EL (cell line): ENCODE data around the gene SLC12A3.
"Not testable (repeated sequence)": the region's sequence is repeated elsewhere in the genome, so short reads cannot be mapped to it uniquely, and the experiment has no call there.

Source experiments
- DNase-seq: peaks from one replicate; pipeline ENCODE4 v3.0.0-alpha.2; 2016

Gene SLC12A3

GRCh38 chr16:56869513-56870275, 4.7 kb downstream of the SLC12A3 start:
- peak; percentile 42 for DNase-seq

- DNase-seq: no peak
Measured at GRCh38 chr16:56870276-56870888, 5.4 kb downstream of the SLC12A3 start.

GRCh38 chr16:56871172-56871593, 6.2 kb downstream of the SLC12A3 start:
- peak; percentile 76 for DNase-seq

DNA sequence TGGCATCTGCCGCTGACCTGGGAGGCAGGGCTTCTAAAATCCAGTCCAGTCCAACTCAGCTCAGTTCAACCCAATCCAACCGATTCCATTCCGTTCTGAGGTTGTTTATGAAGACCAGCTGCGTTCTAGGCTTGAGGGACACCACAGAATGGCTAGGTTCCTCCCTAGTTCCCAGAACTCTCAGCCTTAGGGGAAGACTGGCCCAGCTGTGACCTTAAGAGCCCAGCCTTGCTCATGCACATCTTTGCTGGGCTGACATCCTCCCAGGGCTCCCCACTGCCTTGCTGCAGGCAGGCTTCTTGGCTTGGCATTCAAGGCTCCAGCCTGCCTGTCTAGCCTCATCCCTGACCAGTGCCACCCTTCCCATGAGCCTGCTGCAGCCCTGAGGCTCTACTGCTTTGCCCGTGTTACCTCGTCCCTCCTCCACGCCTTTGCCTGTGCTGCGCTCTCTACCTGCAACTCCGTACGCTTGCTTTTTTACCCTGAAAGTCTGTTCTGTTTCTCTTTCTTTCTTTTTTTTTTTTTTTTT, 7.9 kb downstream of the SLC12A3 start:
- no peak for DNase-seq

DNA sequence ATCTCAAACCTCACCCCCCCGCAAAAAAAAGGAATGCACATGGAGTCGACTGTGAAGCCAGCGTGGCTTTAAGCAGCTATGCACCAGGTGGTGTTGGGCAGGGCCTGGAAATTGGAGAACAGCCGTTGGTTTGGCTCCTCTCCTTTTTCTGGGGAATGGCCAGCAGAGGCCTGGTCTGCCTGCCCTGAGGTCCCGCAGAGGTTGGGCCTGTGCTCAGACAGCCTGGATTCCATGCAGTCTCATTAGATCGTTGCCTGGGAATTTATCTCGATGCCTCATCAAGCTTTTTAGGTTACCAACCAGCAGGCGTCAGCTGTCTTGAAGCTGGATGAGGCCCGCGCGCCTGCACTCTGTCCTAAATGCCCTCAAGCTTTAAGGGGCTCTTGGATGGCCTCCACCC, 9.8 kb downstream of the SLC12A3 start:
- peak; percentile 15 for DNase-seq

GRCh38 chr16:56876048-56876447, 11.0 kb downstream of the SLC12A3 start:
- DNase-seq: no peak

- no peak for DNase-seq
Measured at GRCh38 chr16:56877486-56878182, 12.6 kb downstream of the SLC12A3 start.

- DNase-seq: no peak
Measured at GRCh38 chr16:56878282-56878854, 13.4 kb downstream of the SLC12A3 start.

DNA sequence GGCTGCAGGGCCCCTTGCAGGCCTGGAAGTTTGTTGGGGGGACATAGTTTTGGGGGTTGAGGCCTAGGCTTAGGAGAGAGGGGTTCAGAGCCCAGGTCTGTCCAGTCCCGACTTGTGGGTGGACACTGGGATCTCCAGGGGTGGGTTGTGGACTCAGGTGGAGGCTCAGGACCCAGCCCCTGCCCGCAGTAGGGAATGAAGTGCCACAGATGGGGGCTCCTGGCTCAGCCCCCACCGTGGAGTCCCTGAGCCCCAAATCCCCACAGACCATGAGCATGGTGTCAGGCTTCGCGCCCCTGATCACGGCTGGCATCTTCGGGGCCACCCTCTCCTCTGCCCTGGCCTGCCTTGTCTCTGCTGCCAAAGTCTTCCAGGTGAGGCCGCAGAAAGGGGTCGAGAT, 14.3 kb downstream of the SLC12A3 start:
- DNase-seq: no peak

DNA sequence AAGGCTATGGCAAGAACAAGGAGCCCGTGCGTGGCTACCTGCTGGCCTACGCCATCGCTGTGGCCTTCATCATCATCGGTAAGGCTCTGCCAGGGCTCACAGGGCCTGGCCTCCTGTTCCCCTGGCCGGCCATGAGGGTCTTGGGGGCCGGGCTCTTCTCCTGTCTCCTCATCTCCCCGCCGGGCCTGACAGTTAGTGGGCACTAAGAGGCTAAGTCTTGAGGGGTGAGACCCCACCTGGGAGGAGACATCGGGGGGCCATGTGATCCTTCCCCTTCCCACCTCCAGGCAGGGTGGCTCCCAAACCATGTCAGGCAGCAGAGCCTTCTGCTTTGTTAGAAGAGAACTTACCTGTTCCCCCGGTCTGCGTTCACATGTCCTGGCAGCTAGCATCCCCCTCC, 15.2 kb downstream of the SLC12A3 start:
- DNase-seq: no peak

- no peak for DNase-seq
Measured at GRCh38 chr16:56880685-56881084, 15.7 kb downstream of the SLC12A3 start.

DNA sequence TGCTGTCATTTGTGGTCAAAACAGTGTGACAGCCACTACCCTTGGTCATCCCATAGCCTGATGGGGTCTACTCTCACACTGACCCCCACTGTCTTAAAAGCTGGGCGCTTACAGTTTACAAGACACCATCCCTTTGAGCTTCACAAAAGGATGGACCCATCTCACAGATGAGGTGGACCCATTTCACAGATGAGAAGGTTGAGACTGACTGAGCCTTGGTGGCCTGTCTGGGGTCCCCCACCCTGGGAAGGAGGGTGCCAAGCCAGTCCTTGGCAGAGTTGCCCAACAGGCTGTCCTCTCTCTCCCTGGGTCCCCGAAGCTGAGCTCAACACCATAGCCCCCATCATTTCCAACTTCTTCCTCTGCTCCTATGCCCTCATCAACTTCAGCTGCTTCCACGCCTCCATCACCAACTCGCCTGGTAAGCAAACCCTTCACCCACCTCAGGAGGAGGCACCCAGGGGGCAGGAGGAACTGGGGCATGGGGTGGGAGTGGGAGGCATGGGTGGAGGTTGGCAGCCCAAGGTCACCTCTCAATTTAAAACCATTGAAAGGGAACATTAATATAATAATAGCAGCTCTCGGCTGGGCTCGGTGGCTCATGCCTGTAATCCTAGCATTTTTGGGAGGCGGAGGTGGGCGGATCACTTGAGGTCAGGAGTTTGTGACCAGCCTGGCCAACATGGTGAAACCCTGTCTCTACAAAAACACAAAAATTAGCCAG, 17.2 kb downstream of the SLC12A3 start:
- no peak for DNase-seq

DNA sequence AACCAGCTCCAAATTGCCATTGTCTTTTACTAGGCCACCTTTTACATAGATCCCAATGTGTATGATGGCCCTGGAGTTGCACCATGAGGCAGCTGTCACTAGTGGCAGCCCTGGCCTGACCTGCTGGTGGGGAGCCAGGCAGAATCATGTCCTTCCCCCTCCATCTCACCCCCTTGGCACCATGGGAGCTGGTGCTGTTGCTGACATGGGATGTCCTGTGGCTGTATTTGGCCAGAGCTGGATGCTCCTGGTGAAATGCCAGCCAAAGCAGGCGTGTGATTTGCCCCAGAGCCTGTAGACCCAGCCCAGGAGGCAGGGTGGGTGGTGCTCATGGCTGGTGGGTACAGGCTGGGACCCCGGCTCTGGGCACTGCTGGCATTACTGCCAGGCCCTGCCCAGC, 18.6 kb downstream of the SLC12A3 start:
- DNase-seq: no peak

DNA sequence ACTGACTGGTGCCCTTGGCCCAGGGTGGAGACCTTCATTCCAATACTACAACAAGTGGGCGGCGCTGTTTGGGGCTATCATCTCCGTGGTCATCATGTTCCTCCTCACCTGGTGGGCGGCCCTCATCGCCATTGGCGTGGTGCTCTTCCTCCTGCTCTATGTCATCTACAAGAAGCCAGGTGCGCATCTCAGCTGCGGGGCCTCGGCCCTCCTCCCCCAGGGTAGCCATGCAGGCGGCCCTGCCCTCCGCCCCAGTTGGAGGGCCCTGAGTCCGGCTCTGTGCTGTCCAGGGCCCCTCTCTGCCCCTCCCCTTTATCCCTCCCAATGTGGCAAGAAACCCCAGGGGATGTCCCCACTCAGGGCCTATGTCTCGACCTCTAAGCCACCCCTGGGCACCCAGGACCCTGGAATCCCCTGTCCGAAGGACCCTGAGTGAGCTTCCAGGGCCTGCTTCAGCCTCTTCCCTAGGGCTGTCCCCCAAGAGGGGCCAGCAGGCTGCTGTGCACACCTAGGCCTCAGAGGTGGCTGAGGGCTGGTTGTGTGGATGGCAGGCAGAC, 19.1 kb downstream of the SLC12A3 start:
- no peak for DNase-seq

DNA sequence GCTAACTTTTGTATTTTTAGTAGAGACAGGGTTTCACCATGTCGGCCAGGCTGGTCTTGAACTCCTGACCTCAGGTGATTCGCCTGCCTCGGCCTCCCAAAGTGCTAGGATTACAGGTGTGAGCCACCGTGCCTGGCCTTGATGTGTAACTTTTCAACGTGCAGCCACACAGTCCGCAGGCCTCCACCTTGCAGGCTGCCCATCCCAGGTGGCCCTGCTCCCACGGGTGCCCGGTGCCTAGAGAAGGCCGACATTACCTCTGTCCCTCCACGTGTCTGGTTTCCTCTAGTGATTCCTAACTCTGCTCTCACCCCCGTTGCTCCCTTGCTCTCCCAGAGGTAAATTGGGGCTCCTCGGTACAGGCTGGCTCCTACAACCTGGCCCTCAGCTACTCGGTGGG, 19.9 kb downstream of the SLC12A3 start:
- not testable (repeated sequence) for DNase-seq

DNA sequence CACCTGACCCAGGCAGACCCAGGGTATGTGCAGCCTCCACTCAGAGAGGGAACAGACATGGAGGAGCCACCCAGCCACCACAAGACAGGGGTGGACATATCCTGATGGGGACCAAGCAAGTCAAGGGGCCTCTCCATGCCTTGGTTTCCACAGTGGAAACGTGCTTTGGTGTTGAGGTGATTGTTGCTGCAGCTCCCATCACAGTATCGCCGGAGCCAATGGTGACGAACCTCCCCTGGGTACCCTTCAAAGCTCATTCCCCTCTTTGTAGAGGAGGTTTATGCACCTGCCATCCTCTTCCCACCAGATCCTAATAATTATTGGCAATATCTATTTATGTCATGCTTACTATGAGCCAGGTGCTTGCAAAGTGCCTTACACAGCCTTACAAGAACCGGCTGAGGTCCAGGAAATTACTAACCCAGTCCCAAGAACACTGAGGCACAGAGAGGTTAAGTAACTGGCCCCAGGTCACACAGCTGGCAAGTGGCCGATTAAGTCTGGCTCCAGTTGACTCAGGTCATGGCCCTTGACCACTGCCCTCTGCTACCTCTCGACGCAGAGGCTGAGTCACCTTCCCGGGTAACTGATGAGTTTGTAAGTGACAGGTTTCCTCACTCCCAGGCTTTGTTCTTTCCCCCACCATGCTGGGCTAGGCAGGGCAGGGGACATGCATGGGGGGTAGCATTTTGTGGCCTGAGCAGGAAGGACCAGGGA, 20.6 kb downstream of the SLC12A3 start:
- DNase-seq: no peak

DNA sequence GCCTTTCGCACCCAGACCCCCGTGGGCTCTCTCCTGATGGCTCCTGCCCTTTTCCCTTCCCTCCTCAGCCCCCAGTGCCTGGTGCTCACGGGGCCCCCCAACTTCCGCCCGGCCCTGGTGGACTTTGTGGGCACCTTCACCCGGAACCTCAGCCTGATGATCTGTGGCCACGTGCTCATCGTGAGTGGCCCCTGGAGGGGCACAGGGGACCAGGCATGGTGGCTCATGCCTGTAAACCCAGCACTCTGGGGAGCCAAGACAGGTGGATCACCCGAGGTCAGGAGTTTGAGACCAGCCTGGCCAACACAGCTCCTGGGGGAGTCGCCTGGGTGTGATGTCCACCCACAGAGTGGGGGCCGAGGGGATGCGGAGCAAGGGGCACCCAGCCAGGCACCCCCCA, 21.3 kb downstream of the SLC12A3 start:
- no peak for DNase-seq

DNA sequence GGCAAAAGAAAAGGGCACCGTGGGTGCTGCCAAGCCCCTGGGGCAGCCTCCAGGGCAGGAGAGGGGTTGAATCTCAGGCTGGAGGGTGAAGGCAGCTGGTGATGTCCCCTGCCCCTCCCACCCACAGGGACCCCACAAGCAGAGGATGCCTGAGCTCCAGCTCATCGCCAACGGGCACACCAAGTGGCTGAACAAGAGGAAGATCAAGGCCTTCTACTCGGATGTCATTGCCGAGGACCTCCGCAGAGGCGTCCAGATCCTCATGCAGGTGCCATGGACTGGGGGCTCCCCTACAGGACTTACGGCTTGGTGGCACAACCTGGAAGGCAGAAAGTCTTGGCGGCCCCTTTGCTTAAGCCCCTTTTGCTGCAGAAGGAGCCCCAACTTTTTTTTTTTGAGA, 21.8 kb downstream of the SLC12A3 start:
- no peak for DNase-seq

DNA sequence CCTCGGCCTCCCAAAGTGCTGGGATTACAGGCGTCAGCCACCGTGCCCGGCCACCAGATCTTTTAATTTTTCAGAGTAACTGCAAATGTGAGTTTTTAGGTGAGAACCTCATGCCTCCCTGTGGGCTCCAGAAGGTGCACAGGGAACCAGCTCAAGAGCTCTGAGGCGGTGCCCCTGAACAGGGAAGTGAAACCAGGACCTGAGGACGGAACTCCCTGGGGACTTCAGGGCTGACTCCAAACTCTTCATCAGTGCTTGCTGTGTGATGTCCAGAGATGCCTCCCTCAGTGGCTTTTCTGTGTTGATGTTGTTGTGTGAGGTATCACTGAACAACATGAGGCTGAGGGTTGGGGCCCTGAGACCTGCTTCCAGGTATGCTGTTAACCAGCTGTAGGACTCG, 23.8 kb downstream of the SLC12A3 start:
- no peak for DNase-seq

- no peak for DNase-seq
Measured at GRCh38 chr16:56889206-56889605, 24.2 kb downstream of the SLC12A3 start.

DNA sequence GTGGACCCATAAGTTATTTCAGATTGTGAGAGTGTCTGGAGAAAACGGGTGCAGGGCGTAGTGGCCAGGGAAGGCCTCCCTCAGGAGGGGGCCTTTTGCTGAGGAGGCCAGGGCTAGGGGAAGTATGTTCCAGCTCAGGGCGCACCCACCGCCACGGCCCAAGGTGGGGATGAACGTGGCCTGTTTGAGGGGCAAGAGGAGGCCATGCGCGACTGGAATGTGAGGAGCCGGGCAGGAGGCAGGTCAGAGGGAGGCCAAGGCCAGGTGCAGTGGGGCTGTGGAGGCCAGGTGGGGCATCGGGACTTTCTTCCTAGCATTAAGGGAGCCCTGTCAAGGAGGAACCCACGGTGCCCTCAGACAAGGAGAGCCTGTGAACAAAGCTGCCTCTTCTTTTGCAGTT, 26.7 kb downstream of the SLC12A3 start:
- DNase-seq: no peak

- DNase-seq: no peak
Measured at GRCh38 chr16:56892705-56893104, 27.7 kb downstream of the SLC12A3 start.
